Keratinocyte (primary cell): ENCODE results near the gene FKTN.

Source experiments
- EZH2 ChIP-seq: IDR thresholded peaks from one replicate; pipeline ENCODE4 v1.6.1; 2012; ENCODE audit warnings: inconsistent platforms, mild to moderate bottlenecking, low read length, moderate library complexity
- TF ChIP-seq, protein P1 (sequence below), 3 experiments: IDR thresholded peaks in 1 of 3; conservative IDR thresholded peaks in 1 of 3; optimal IDR thresholded peaks in 1 of 3; 2 replicates in 2 of 3; 3 replicates in 1 of 3; pipeline versions ENCODE3 to v1.5.1; 2011; ENCODE audit warnings: low read length in 3 of 3, mild to moderate bottlenecking in 3 of 3, moderate library complexity in 2 of 3, control low read depth in 1 of 3, inconsistent platforms in 1 of 3; ENCODE audit not compliant: insufficient read depth in 2 of 3; ENCODE audit errors: extremely low read depth in 1 of 3

DNA sequence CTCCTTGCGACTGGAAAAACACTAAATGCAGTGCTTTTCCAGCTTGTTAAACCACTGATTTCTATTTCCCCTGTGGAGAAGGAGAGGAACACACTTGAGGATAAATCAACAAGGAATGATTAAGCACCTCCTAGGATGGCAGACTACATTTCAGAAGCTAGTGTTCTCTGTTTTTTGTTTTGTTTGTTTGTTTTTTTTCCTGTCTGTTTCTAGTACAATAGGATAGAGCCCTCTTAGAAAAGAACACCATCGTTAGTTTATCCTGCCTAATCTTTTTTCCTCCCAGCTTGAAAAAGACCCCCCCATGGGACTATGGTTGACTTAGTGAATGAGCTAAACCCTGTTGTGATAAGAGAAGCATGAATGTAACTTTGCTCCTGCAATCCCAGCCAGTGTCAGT is 100.4 kb downstream of the FKTN start:
- TF ChIP-seq, protein P1, sequence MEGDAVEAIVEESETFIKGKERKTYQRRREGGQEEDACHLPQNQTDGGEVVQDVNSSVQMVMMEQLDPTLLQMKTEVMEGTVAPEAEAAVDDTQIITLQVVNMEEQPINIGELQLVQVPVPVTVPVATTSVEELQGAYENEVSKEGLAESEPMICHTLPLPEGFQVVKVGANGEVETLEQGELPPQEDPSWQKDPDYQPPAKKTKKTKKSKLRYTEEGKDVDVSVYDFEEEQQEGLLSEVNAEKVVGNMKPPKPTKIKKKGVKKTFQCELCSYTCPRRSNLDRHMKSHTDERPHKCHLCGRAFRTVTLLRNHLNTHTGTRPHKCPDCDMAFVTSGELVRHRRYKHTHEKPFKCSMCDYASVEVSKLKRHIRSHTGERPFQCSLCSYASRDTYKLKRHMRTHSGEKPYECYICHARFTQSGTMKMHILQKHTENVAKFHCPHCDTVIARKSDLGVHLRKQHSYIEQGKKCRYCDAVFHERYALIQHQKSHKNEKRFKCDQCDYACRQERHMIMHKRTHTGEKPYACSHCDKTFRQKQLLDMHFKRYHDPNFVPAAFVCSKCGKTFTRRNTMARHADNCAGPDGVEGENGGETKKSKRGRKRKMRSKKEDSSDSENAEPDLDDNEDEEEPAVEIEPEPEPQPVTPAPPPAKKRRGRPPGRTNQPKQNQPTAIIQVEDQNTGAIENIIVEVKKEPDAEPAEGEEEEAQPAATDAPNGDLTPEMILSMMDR (optimal IDR thresholded peaks at IDR 0.05 in 1 of 3, IDR thresholded peaks at IDR 0.05 in 1 of 3, conservative IDR thresholded peaks at IDR 0.05 in 1 of 3; ENCODE audit: extremely low read depth in 1 of 3, insufficient read depth in 2 of 3, low read length in 3 of 3), result no peak
- no peak for TF ChIP-seq EZH2
